Fibroblast of villous mesenchyme (primary cell): ENCODE measurements around the gene FRMD4A. TPM values are rescaled to one million over a fixed set of nuclear protein-coding genes. Genes with fewer than 3 reads are reported as not detected.
A peak's percentile ranks its signal among the peaks of the same experiment; 100 is the strongest.
"Not testable (repeated sequence)": the region's sequence is repeated elsewhere in the genome, so short reads cannot be mapped to it uniquely, and the experiment has no call there.

Source experiments
- DNase-seq: peaks from one replicate; pipeline ENCODE4 v3.0.0-alpha.2; 2010; ENCODE audit warnings: low read depth
- H3K4me3 ChIP-seq: 2 replicates; pipeline ENCODE4 v1.5.1; 2011; ENCODE audit warnings: low read depth, mild to moderate bottlenecking, low read length
- CTCF ChIP-seq: IDR thresholded peaks from 2 replicates; pipeline ENCODE4 v1.5.1; 2012; ENCODE audit warnings: low read depth, mild to moderate bottlenecking, low read length; ENCODE audit not compliant: insufficient read depth
- total RNA-seq: library from RNA; depleted of rRNA; stranded (reverse); fragments of >200 nt; gene quantifications from 2 replicates; pipeline ENCODE4 v1.2.3, GENCODE V29; 2012

FRMD4A gene
- total RNA-seq, 1 donor: 40.2 TPM

DNA sequence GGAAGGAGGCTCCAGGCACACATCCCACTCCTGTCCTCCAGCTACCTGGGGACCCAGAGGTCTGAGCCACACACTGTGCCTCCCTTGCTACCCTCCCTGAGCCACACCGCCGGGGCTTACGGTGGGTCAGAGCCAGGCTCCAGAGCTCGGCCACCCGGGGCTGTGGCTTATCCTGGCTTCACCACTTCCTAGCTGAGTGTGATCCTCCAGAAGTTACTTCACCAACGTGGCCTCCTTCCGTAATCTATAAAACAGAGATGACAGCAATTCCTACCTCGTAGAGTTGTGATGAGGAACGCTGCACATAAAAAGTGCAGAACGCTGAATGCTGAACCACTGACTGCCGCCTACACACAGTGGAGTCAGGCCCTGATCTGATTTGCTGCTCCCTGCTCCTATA is 458.9 kb downstream of the FRMD4A start:
- DNase-seq: no peak
- no peak overlapping the region for H3K4me3 ChIP-seq

GRCh38 chr10:13871011-13871410 is 459.7 kb downstream of the FRMD4A start:
- H3K4me3 ChIP-seq: no peak overlapping the region
- no peak for TF ChIP-seq CTCF
- DNase-seq: no peak

More for the DNA sequence above, 458.9 kb downstream of the FRMD4A start:
- no peak for TF ChIP-seq CTCF

DNA sequence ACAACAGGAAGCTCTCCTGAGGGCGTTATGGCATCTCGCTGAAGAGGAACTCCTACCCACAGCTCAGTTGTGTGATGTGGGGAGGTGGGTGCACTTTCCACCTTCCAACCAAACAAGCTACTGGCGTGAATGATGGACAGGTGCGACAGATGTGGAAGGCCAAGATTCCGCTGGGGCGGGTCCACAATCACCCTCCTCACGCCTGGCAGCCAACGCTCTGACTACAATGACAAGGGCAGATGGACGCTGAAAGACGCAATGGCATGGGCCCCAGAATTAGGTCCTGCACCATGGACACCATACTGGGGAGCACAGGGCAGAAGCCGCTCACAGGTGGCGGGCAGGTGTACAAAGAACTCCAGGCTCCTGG is 461.4 kb downstream of the FRMD4A start:
- TF ChIP-seq CTCF: no peak

DNA sequence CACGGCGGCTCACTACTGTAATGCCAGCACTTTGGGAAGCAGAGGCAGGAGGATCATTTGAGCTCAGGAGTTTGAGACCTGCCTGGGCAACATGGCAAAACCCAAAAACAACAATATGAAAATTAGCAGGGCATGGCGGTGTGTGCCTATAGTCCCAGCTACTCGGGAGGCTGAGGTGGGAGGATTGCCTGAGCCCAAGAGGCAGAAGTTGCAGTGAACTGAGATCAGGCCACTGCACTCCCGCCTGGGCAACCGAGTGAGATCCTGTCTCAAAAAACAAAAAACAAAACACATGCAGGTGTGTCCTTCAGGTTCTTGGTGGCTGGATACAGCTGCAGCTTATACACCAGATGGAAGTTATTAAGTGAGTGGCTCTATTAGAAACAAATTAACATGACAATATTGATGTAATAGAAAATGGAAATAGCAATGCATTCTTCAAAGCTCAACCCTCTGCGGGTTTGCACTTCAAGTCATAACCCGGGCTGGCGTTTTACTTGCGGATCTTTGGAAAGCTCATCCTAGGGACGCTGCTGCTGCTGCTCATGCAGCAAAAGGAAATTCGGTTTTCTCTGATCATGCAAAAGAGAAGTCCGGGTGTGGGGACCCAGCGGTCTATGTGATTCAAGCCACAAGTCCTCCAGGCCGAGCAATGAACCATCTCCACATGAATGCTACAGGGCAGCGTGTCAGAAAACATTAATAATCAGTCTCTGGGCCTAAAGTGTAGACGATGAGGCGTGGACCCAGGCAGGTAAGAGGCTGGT is 462.0 kb downstream of the FRMD4A start:
- DNase-seq: no peak
- no peak overlapping the region for H3K4me3 ChIP-seq
- no peak for TF ChIP-seq CTCF

More for the DNA sequence above, 461.4 kb downstream of the FRMD4A start:
- no peak overlapping the region for H3K4me3 ChIP-seq
- no peak for DNase-seq

DNA sequence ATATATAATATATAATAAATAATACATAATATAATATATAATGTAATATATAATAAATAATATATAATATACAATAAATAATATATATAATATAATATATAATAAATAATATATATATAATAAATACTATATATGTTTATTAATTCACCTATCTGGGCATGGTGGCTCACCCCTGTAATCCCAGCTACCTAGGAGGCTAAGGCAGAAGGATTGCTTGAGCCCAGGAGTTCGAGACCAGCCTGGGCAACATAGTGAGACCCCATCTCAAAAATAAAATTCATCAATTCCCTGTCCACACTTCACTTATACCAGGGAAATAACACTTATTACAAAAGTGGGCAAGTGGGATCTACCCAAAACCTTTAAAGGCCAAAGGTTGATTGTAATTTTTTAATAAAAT is 462.9 kb downstream of the FRMD4A start:
- no peak for DNase-seq
- no peak overlapping the region for H3K4me3 ChIP-seq
- TF ChIP-seq CTCF: no peak

- H3K4me3 ChIP-seq: no peak overlapping the region
- no peak for TF ChIP-seq CTCF
- DNase-seq: peak; percentile 74
Observed at GRCh38 chr10:13865758-13866491, 464.8 kb downstream of the FRMD4A start.

- H3K4me3 ChIP-seq: not testable (repeated sequence)
Observed at GRCh38 chr10:13865220-13865619, 465.5 kb downstream of the FRMD4A start.

More at GRCh38 chr10:13865220-13865619, 465.5 kb downstream of the FRMD4A start:
- DNase-seq: not testable (repeated sequence)
